T-cell (primary cell): ENCODE results near the gene ATOX1. TPM values are rescaled to one million over a fixed set of nuclear protein-coding genes. Genes with fewer than 3 reads are reported as not detected.

Experiments used
- ATAC-seq, 4 experiments: fragments of 200-7000 bp in 3 of 4; fragments of 150-1000 bp in 1 of 4; cut with Tn5 transposase; replicated peaks in 1 of 4; 1 replicate in 3 of 4; 2 replicates in 1 of 4; pipeline ENCODE4 v1.10.0; 2021; ENCODE audit warnings: moderate library complexity in 3 of 4, mild to moderate bottlenecking in 2 of 4, moderate number of reproducible peaks in 1 of 4
- CTCF ChIA-PET, 2 donors: fragments of 300-600 bp; sonication (Branson Sonifier 250); formaldehyde crosslinking; loops; one replicate each; lab custom pipeline; 2022; ENCODE audit warnings: antibody characterized with exemption in 2 of 2; lab: Charles Lee
- POLR2A ChIA-PET, 2 donors: fragments of 300-600 bp; sonication (Branson Sonifier 250); formaldehyde crosslinking; loops; one replicate each; lab custom pipeline; 2022; ENCODE audit warnings: antibody characterized with exemption in 2 of 2; lab: Charles Lee
- DNase-seq, 35 experiments: peaks; one replicate each; pipeline versions ENCODE4 v3.0.0 to v3.0.0-alpha.2; 2013 to 2023
- H3K27ac ChIP-seq: one replicate; pipeline ENCODE4 v1.5.1; 2013; ENCODE audit warnings: low read length
- H3K27me3 ChIP-seq, 2 experiments: replicated peaks in 1 of 2; 1 replicate in 1 of 2; 2 replicates in 1 of 2; pipeline versions ENCODE4 v1.6.1 to v1.7.0; 2013; ENCODE audit warnings: low read length in 1 of 2, mixed read lengths in 1 of 2; ENCODE audit not compliant: control insufficient read depth in 2 of 2, insufficient read depth in 2 of 2; ENCODE audit errors: extremely low read depth in 1 of 2
- H3K36me3 ChIP-seq, 2 donors: 1 replicate in 1 of 2; 2 replicates in 1 of 2; pipeline versions ENCODE4 v1.6.1 to v1.7.0; 2013; ENCODE audit warnings: low read length in 1 of 2; ENCODE audit not compliant: control insufficient read depth in 2 of 2, insufficient read depth in 1 of 2; ENCODE audit errors: extremely low read depth in 1 of 2
- H3K4me1 ChIP-seq, 2 experiments: 1 replicate in 1 of 2; 2 replicates in 1 of 2; pipeline versions ENCODE4 v1.6.1 to v1.7.0; 2013; ENCODE audit warnings: low read length in 2 of 2, mixed read lengths in 1 of 2; ENCODE audit not compliant: insufficient read depth in 2 of 2, control insufficient read depth in 1 of 2; ENCODE audit errors: extremely low read depth in 1 of 2
- H3K4me3 ChIP-seq, 2 donors: 1 replicate in 1 of 2; 2 replicates in 1 of 2; pipeline versions ENCODE4 v1.5.1 to v1.7.0; 2013; ENCODE audit warnings: mild to moderate bottlenecking in 2 of 2, low read length in 1 of 2, moderate library complexity in 1 of 2; ENCODE audit not compliant: control insufficient read depth in 1 of 2; ENCODE audit errors: extremely low read depth in 1 of 2
- H3K9me3 ChIP-seq: 2 replicates; pipeline ENCODE4 v1.7.0; 2013
- H3K27ac Mint-ChIP-seq, 2 donors: one replicate each; pipeline ENCODE4 v1.8.0; 2020 to 2021; ENCODE audit warnings: mild to moderate bottlenecking in 2 of 2, mixed read lengths in 2 of 2
- H3K27me3 Mint-ChIP-seq, 2 donors: one replicate each; pipeline ENCODE4 v1.8.0; 2021 to 2022; ENCODE audit warnings: mixed read lengths in 2 of 2
- H3K36me3 Mint-ChIP-seq: one replicate; pipeline ENCODE4 v1.8.0; 2021; ENCODE audit warnings: mixed read lengths
- H3K4me1 Mint-ChIP-seq, 3 donors: one replicate each; pipeline ENCODE4 v1.8.0; 2020 to 2022; ENCODE audit warnings: mixed read lengths in 3 of 3, mild to moderate bottlenecking in 1 of 3
- H3K4me3 Mint-ChIP-seq, 3 donors: one replicate each; pipeline ENCODE4 v1.8.0; 2020 to 2022; ENCODE audit warnings: mild to moderate bottlenecking in 3 of 3, mixed read lengths in 3 of 3, moderate library complexity in 3 of 3
- H3K9me3 Mint-ChIP-seq, 3 donors: one replicate each; pipeline ENCODE4 v1.8.0; 2020 to 2022; ENCODE audit warnings: mixed read lengths in 3 of 3
- WGBS: methylation state at CpG from one replicate; pipeline ENCODE4 v1.1.5; 2013; ENCODE audit warnings: missing lambda C conversion rate; ENCODE audit not compliant: insufficient coverage; 5-methylcytosine and 5-hydroxymethylcytosine counted together
- total RNA-seq, 35 experiments: library from RNA in 6 of 35; stranded (reverse) in 6 of 35; fragments of 120-200 nt in 1 of 35; gene quantifications; one replicate each; pipeline versions ENCODE4 v1.2.1 to v1.2.4 and lab custom pipeline; 2013 to 2026

ATOX1 gene
- 10 to 100 TPM; 21.4 to 33.8 (median 30.9) TPM for total RNA-seq
- total RNA-seq (2013) = 25.8 TPM
- total RNA-seq (lab: John Stamatoyannopoulos, UW) = 8.4 to 30.1 (median 12.9) reads per million in 29 experiments

DNA sequence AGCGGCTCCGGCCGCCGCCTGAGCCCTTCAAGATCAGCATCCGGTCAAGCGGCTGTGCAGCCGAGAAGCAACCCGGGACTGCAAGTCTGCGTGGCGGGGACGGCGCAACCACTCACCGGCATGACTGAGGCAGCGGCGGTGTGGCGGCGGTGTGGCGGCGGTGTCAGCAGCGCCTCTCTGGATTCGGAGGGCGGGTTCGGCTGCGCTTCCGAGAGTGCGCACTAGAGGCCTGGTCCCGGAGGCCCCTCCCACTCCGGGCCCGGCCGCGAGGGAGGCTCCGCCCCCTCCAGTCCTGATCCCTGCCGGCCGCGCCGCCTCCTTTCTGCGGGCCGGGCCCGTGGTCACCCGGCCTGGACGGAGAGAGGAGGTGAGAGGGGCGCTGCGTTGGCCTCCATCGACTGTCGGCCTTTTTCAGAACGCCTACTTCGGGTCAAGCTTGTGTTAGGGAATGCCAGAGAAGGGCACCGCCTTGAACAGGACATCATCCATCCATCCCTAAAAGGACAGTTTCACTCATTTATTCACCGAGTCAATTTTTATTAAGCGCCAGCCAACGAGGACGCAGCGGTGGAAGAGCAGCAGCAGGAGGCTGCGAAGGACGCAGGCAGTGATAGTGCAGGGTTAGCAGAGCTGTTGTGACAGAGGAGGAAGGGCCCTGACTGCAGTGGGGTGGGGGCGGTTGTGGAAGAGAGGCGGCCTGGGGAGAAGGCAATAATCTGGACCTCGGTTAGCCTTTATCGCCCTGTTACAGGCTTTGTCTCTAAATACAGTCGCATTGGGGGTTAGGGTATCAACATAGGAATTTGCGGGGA lies at the start of gene ATOX1:
Gene ATOX1 (minus strand): TSS at position 202 of the 812 bp plus-strand sequence. CDS start 80 bp downstream, at position 122.
- Mint-ChIP-seq H3K4me1 (peaks cover 39 to 43% (median 41%) of the 10 kb centered on the region in 3 donors), H3K36me3 (peaks cover 4% of the 10 kb centered on the region), H3K27me3 (no peaks in the 10 kb centered on the region), H3K4me3 (peak within 1 kb of the TSS; percentile 86 to 94 (median 89)), H3K9me3 (no peaks in the 10 kb centered on the region), H3K27ac (peak within 1 kb of the TSS; percentile 91 to 98)
- no peaks in the 10 kb centered on the region for H3K9me3 ChIP-seq
- ChIA-PET POLR2A (interaction anchor here in 1 of 2 donors (0.7 to 1.7 kb wide), 3 partner anchors 9 to 16 kb away, joined by 4 to 10 read pairs (median 6); partner anchors contain the start of gene G3BP1), CTCF (interaction anchor here in 1 of 2 donors (3.8 kb wide), 1 partner anchor 13 kb away, joined by 16 read pairs; the partner anchor contains the start of gene G3BP1)
- H3K4me1 ChIP-seq = peaks cover 10 to 28% of the 10 kb centered on the region in 2 experiments
- WGBS = 3% methylated on average over 38 of the region's 61 CpGs
- peak within 1 kb of the TSS; percentile 68 to 83 for H3K4me3 ChIP-seq
- H3K27ac ChIP-seq = peak within 1 kb of the TSS; percentile 66
- ATAC-seq (peak; percentile 99 to 100 (median 99)), DNase-seq (peak; percentile 73 to 94 (median 86))
- no peaks in the 10 kb centered on the region for H3K36me3 ChIP-seq
- no peaks in the 10 kb centered on the region for H3K27me3 ChIP-seq

- H3K4me3 ChIP-seq = no peak overlapping the region
- Mint-ChIP-seq H3K4me1 (peaks cover 0 to 25% (median 16%) of the 10 kb centered on the region in 3 donors), H3K9me3 (no peaks in the 10 kb centered on the region), H3K27me3 (no peaks in the 10 kb centered on the region), H3K36me3 (peaks cover 65% of the 10 kb centered on the region), H3K27ac (no peak overlapping the region), H3K4me3 (no peak overlapping the region)
- WGBS = 100% methylated on average over 3 of the region's 3 CpGs
- H3K27me3 ChIP-seq = no peaks in the 10 kb centered on the region
- ChIA-PET CTCF (interaction anchor here in 1 of 2 donors (0.8 kb wide), 1 partner anchor 66 kb away, joined by 5 read pairs; no protein-coding TSS in a partner anchor), POLR2A (no interaction called here)
- no peaks in the 10 kb centered on the region for H3K4me1 ChIP-seq
- H3K36me3 ChIP-seq = peaks cover 6 to 60% of the 10 kb centered on the region in 2 donors
- ATAC-seq (no peak), DNase-seq (no peak)
- H3K9me3 ChIP-seq = no peaks in the 10 kb centered on the region
- H3K27ac ChIP-seq = no peak overlapping the region
These were observed 47.2 kb upstream of the ATOX1 start for GRCh38 chr5:151805414-151806223.

- Histone ChIP-seq H3K36me3 (peaks cover 8 to 82% of the 10 kb centered on the region in 2 donors), H3K27me3 (no peaks in the 10 kb centered on the region), H3K4me3 (no peak overlapping the region), H3K27ac (no peak overlapping the region), H3K9me3 (no peaks in the 10 kb centered on the region), H3K4me1 (no peaks in the 10 kb centered on the region)
- no peaks in the 10 kb centered on the region for H3K27me3 Mint-ChIP-seq
- H3K9me3 Mint-ChIP-seq = no peaks in the 10 kb centered on the region
- peaks cover 18 to 25% (median 22%) of the 10 kb centered on the region in 3 donors for H3K4me1 Mint-ChIP-seq
- POLR2A ChIA-PET = no interaction called here
- no peak overlapping the region for H3K4me3 Mint-ChIP-seq
- H3K27ac Mint-ChIP-seq = no peak overlapping the region
- DNase-seq (peak in 1 of 35 experiments; percentile 12), ATAC-seq (no peak)
- WGBS = 68% methylated on average over 2 of the region's 2 CpGs
- CTCF ChIA-PET = interaction anchor here in 1 of 2 donors (0.7 to 1.0 kb wide), 2 partner anchors 146 to 155 kb away, joined by 3 to 4 read pairs; no protein-coding TSS in a partner anchor
- peaks cover 64% of the 10 kb centered on the region for H3K36me3 Mint-ChIP-seq
These were observed 42.1 kb upstream of the ATOX1 start for GRCh38 chr5:151800532-151800931.

- Mint-ChIP-seq H3K36me3 (peaks cover 62% of the 10 kb centered on the region), H3K27ac (peak overlapping the region in 1 of 2 donors; percentile 2), H3K27me3 (no peaks in the 10 kb centered on the region), H3K4me3 (no peak overlapping the region), H3K9me3 (no peaks in the 10 kb centered on the region), H3K4me1 (peaks cover 23 to 24% (median 23%) of the 10 kb centered on the region in 3 donors)
- WGBS = no CpG with 5 or more reads among the region's 3 CpGs
- Histone ChIP-seq H3K27ac (no peak overlapping the region), H3K9me3 (no peaks in the 10 kb centered on the region), H3K4me3 (no peak overlapping the region), H3K36me3 (peaks cover 8 to 87% of the 10 kb centered on the region in 2 donors), H3K4me1 (no peaks in the 10 kb centered on the region), H3K27me3 (no peaks in the 10 kb centered on the region)
- no peak for ATAC-seq
- DNase-seq = no peak
- CTCF ChIA-PET = interaction anchor here (0.5 to 1.2 kb wide), 2 partner anchors 9 to 12 kb away, joined by 3 to 4 read pairs; no protein-coding TSS in a partner anchor
- POLR2A ChIA-PET = interaction anchor here (0.6 to 1.0 kb wide), 3 partner anchors 24 to 185 kb away, joined by 3 to 5 read pairs (median 3); partner anchors contain the start of gene G3BP1 (in 1 of the 2)
These were observed 41.0 kb upstream of the ATOX1 start for GRCh38 chr5:151799407-151799806.

GRCh38 chr5:151798674-151799073 lies 40.2 kb upstream of the ATOX1 start:
- Mint-ChIP-seq H3K4me3 (no peak overlapping the region), H3K9me3 (no peaks in the 10 kb centered on the region), H3K27ac (peak overlapping the region in 1 of 2 donors; percentile 10), H3K36me3 (peaks cover 61% of the 10 kb centered on the region), H3K4me1 (peaks cover 27 to 31% (median 29%) of the 10 kb centered on the region in 3 donors), H3K27me3 (no peaks in the 10 kb centered on the region)
- no peaks in the 10 kb centered on the region for H3K9me3 ChIP-seq
- H3K27me3 ChIP-seq = no peaks in the 10 kb centered on the region
- ATAC-seq = no peak
- ChIA-PET CTCF (interaction anchor here (0.5 to 1.2 kb wide), 2 partner anchors 9 to 13 kb away, joined by 3 to 4 read pairs; no protein-coding TSS in a partner anchor), POLR2A (interaction anchor here (0.6 to 1.0 kb wide), 2 partner anchors 24 to 27 kb away, joined by 3 to 5 read pairs; partner anchors contain the start of gene G3BP1 (in 1 of the 2))
- no peak overlapping the region for H3K4me3 ChIP-seq
- no peaks in the 10 kb centered on the region for H3K4me1 ChIP-seq
- no peak for DNase-seq
- H3K27ac ChIP-seq = no peak overlapping the region
- peaks cover 7 to 89% of the 10 kb centered on the region in 2 donors for H3K36me3 ChIP-seq
- no CpG with 5 or more reads among the region's 3 CpGs for WGBS
